ENCODE data around the gene ARHGAP8.

DNA sequence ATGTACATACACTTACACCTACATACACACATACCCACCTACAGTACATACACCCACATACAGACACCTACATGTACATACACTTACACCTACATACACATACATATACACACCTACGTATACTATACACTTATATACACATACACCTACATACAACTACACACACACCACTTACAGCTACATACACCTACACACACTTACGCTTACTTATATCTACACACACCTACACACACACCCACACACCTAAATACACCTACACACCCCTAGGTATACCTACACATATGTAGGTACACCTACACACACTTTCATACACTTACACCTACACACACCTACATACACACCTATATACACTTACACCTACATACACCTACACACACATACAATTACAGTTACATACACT lies 61.0 kb downstream of the ARHGAP8 start:
- TF ChIP-seq, protein P1, sequence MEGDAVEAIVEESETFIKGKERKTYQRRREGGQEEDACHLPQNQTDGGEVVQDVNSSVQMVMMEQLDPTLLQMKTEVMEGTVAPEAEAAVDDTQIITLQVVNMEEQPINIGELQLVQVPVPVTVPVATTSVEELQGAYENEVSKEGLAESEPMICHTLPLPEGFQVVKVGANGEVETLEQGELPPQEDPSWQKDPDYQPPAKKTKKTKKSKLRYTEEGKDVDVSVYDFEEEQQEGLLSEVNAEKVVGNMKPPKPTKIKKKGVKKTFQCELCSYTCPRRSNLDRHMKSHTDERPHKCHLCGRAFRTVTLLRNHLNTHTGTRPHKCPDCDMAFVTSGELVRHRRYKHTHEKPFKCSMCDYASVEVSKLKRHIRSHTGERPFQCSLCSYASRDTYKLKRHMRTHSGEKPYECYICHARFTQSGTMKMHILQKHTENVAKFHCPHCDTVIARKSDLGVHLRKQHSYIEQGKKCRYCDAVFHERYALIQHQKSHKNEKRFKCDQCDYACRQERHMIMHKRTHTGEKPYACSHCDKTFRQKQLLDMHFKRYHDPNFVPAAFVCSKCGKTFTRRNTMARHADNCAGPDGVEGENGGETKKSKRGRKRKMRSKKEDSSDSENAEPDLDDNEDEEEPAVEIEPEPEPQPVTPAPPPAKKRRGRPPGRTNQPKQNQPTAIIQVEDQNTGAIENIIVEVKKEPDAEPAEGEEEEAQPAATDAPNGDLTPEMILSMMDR (IDR thresholded peaks at IDR 0.05), result no peak
- TF ChIP-seq POLR2A (IDR thresholded peaks at IDR 0.05), result no peak
- TF ChIP-seq POLR2AphosphoS5 (IDR thresholded peaks at IDR 0.05), result no peak

Measured in prostate gland (tissue), 2 donors.